Measurements from ENCODE around the gene RALGAPA1. TPM values are rescaled to one million over a fixed set of nuclear protein-coding genes. Genes with fewer than 3 reads are reported as not detected.

Gene RALGAPA1
- total RNA-seq, 6 experiments from 2014 or later: 12.1 to 16.1 (median 13.2) TPM

DNA sequence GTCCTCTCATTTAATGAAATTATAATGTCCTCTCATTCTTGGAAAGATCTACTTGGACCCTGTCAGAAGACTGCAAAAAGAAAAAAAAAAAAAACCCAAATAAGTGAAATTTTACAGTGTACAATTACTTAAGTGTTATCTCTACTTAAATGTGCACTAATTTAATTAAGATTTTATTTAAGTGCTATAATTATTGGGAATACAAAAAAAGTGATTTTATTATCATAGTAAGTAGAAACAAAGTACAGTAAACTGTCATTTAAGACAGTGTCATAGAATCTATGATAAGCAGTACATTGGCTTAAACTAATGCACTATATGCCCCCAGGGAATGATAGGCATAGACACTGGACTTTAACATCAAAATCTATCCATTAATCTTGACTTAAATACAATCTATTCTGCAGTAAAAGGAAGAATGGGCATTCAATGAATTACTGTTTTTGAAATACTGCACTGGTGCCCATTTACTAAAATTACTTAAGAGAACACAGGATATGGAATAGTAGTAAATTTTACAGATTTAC is 251.8 kb downstream of the RALGAPA1 start:
- peaks cover 26% of the 10 kb centered on the region for H3K4me1 Mint-ChIP-seq (ENCODE audit: low read depth)
- no peaks in the 10 kb centered on the region for H3K9me3 Mint-ChIP-seq
- no peaks in the 10 kb centered on the region for H3K27me3 Mint-ChIP-seq (ENCODE audit: insufficient read depth)
- H3K27ac Mint-ChIP-seq: no peak overlapping the region
- TF ChIP-seq, protein P1, sequence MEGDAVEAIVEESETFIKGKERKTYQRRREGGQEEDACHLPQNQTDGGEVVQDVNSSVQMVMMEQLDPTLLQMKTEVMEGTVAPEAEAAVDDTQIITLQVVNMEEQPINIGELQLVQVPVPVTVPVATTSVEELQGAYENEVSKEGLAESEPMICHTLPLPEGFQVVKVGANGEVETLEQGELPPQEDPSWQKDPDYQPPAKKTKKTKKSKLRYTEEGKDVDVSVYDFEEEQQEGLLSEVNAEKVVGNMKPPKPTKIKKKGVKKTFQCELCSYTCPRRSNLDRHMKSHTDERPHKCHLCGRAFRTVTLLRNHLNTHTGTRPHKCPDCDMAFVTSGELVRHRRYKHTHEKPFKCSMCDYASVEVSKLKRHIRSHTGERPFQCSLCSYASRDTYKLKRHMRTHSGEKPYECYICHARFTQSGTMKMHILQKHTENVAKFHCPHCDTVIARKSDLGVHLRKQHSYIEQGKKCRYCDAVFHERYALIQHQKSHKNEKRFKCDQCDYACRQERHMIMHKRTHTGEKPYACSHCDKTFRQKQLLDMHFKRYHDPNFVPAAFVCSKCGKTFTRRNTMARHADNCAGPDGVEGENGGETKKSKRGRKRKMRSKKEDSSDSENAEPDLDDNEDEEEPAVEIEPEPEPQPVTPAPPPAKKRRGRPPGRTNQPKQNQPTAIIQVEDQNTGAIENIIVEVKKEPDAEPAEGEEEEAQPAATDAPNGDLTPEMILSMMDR (IDR thresholded peaks at IDR 0.05): no peak
- H3K4me3 Mint-ChIP-seq: no peak overlapping the region
- no peaks in the 10 kb centered on the region for H3K36me3 Mint-ChIP-seq (ENCODE audit: low read depth)
- DNase-seq: no peak

DNA sequence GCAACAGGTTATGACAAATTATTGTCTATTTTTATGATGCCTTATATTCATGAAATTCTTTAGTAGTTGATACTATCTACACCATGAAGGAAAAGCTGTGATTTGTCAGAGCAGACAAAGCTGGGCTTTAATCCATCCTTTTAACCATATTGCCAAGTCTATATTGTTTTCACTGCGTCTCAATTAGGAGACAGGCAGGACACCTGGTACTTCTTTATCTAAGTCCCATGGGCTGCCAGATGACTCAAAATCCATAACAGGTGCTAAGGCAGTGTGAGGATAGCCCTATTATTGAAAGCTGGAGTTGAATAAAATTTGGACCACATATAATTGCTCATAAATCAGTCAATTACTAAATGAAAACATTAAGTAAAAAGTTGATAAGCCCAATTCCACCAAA is 252.5 kb downstream of the RALGAPA1 start:
- Mint-ChIP-seq H3K27me3 (ENCODE audit: insufficient read depth) (no peaks in the 10 kb centered on the region), H3K4me3 (no peak overlapping the region), H3K36me3 (ENCODE audit: low read depth) (no peaks in the 10 kb centered on the region), H3K4me1 (ENCODE audit: low read depth) (peaks cover 29% of the 10 kb centered on the region), H3K27ac (no peak overlapping the region), H3K9me3 (no peaks in the 10 kb centered on the region)
- no peak for DNase-seq
- TF ChIP-seq, protein P1 (IDR thresholded peaks at IDR 0.05): no peak

DNA sequence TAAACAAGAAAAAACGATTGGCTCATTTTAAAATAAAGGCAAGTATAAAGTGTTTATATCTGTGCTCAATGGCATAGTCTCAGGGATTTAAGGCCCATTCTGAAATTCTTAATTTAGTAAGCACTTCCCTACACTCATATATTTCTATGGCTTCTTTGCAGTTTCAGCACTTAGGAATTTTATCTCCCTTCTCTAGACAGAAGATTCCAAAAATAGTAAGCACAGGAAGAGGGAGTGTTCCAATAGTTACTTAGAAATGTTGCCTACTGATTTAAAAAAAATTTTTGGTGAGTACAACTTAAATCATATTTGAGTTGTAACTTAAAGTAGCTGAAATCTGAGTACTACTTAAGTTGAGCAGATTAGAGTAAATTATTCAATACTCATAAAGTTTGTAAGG is 255.3 kb downstream of the RALGAPA1 start:
- DNase-seq: peak; percentile 64
- no peaks in the 10 kb centered on the region for H3K36me3 Mint-ChIP-seq (ENCODE audit: low read depth)
- TF ChIP-seq, protein P1 (IDR thresholded peaks at IDR 0.05): no peak
- H3K27ac Mint-ChIP-seq: peak overlapping the region; percentile 65
- no peaks in the 10 kb centered on the region for H3K9me3 Mint-ChIP-seq
- peak overlapping the region; percentile 60 for H3K4me3 Mint-ChIP-seq
- H3K27me3 Mint-ChIP-seq (ENCODE audit: insufficient read depth): no peaks in the 10 kb centered on the region
- H3K4me1 Mint-ChIP-seq (ENCODE audit: low read depth): peaks cover 29% of the 10 kb centered on the region

DNA sequence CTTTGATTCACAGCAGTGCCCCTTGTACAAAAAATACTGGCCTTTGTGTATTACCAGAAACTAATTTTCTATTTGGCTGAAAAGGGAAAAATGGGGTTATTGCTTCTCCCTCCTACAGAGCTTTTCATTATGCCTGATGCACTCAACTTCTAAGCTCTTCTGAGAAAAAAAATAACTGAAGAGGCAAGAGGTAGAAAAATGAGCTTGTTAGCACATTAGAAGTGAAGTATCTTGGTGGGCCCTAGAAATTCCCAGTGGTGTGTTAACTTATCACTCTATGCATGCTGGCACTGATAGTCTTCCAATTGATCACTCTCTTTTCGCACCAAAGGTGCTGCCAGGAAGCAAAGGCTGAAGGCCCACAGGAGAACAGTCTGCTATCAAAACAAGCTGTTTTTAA is 258.0 kb downstream of the RALGAPA1 start:
- Mint-ChIP-seq H3K4me1 (ENCODE audit: low read depth) (peaks cover 29% of the 10 kb centered on the region), H3K9me3 (no peaks in the 10 kb centered on the region), H3K4me3 (no peak overlapping the region), H3K36me3 (ENCODE audit: low read depth) (no peaks in the 10 kb centered on the region), H3K27ac (no peak overlapping the region), H3K27me3 (ENCODE audit: insufficient read depth) (no peaks in the 10 kb centered on the region; the same call in 1 of the 2 replicates)
- TF ChIP-seq, protein P1 (IDR thresholded peaks at IDR 0.05): no peak
- DNase-seq: no peak

DNA sequence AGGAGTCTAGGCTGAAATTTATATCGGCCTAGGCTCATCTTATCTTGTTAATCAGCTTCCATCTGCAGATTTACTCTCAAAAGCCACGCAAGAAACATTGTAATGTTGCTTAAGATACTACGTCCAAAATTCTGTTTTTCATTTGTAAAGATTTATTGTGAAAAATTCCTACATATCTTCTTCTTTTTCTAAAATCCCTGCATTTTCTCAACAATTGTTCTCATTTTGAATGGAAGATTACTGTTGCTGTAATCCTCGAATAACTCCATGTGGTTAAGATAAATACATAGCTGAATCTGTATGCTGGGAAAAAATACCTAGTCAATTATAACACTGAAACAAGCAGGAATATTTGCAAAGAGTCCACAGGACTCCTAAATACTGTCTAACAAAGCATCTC is 259.5 kb downstream of the RALGAPA1 start:
- DNase-seq: no peak
- H3K27me3 Mint-ChIP-seq (ENCODE audit: insufficient read depth): no peaks in the 10 kb centered on the region; the same call in 1 of the 2 replicates
- H3K27ac Mint-ChIP-seq: no peak overlapping the region
- no peaks in the 10 kb centered on the region for H3K9me3 Mint-ChIP-seq
- no peaks in the 10 kb centered on the region for H3K36me3 Mint-ChIP-seq (ENCODE audit: low read depth)
- H3K4me3 Mint-ChIP-seq: no peak overlapping the region
- H3K4me1 Mint-ChIP-seq (ENCODE audit: low read depth): peaks cover 24% of the 10 kb centered on the region
- TF ChIP-seq, protein P1 (IDR thresholded peaks at IDR 0.05): no peak

DNA sequence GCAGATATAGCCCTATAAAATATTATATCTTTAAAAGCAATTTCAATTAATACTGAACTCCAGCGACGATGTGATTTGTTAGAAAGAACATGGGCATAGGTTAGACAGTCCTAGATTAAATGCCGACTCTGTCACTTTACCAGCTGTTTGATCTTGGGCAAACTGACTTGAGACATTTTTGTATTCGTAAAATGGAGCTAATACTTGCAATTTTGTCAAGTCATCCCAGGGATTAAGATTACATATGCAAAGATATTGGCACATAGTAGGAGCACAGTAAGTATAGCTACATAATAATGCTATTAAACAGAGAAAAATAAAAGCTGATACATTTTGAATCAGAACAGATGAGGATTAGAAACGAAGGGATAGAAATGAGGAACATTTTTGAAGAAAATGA is 266.1 kb downstream of the RALGAPA1 start:
- DNase-seq: no peak

More for the DNA sequence above, 266.1 kb downstream of the RALGAPA1 start:
- H3K27me3 Mint-ChIP-seq (ENCODE audit: insufficient read depth): no peaks in the 10 kb centered on the region
- TF ChIP-seq, protein P1 (IDR thresholded peaks at IDR 0.05): no peak
- no peaks in the 10 kb centered on the region for H3K4me1 Mint-ChIP-seq (ENCODE audit: low read depth)
- H3K4me3 Mint-ChIP-seq: no peak overlapping the region
- no peaks in the 10 kb centered on the region for H3K9me3 Mint-ChIP-seq
- H3K36me3 Mint-ChIP-seq (ENCODE audit: low read depth): no peaks in the 10 kb centered on the region
- no peak overlapping the region for H3K27ac Mint-ChIP-seq

All from HFFc6 (cell line).